Activated CD4-positive, alpha-beta T cell treated with anti-CD3 and anti-CD28 coated beads, Interleukin-2, amount 50 U/mL, for 4 hours (primary cell): ENCODE data around the gene SAFB2.

ENCODE experiments used
- DNase-seq, 2 experiments: peaks; one replicate each; pipeline ENCODE4 v3.0.0-alpha.2; 2020

The SAFB2 gene

DNA sequence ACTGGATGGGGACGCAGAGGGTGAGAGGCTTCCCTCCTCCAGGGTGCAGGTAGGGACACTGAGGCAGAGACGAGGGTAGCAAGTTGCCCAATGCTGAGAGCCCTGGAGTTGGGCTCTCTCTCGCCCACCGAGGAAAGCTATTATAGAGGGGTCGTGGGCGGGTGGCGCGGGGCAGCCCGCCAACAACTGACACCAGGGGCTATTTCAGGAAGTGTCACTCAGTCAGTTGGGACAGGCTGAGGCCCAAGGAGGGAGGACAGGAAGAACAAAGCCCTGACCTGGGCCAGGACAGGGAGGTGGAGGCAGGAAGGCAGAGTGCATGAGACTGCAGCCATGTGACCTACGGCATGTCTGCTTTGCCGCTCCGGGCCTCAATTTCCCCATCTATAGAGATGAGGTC lies 84.7 kb downstream of the SAFB2 start:
- DNase-seq, result no peak
